Hematopoietic multipotent progenitor cell (in vitro differentiated cells): ENCODE results near the gene IFITM10. TPM values are rescaled to one million over a fixed set of nuclear protein-coding genes. Genes with fewer than 3 reads are reported as not detected.

Experiments
- DNase-seq, 3 donors: peaks; one replicate each; pipeline ENCODE4 v3.0.0-alpha.2; 2011 to 2015; ENCODE audit warnings: low read depth in 2 of 3, low spot score in 2 of 3
- total RNA-seq: library from RNA; depleted of rRNA; stranded (reverse); fragments of >200 nt; gene quantifications from one replicate; pipeline ENCODE4 v1.2.3, GENCODE V29; 2012

The IFITM10 gene
- 1.1 TPM for total RNA-seq

DNA sequence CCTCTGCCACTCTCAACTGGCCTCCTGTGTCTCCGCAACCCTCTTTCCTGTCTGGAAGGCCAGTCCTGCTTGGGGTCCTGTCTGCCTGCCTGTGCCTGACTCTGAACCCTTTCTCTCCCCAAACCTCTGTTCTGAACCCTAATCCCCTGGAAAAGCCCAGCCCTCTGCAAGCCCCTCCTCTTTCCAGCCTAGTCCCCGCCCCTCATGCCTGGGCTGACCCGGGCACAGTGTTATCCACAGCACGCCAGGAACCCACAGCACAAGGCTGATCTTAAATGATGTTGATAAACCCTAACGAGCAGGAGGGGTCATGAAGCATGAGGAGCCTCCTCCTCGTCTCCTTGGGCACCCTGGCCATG, at the start of gene IFITM10:
Gene IFITM10, minus strand, starts transcription at position 115 of the 359 bp plus-strand sequence. CDS start 153 bp downstream, outside the sequence.
- DNase-seq, result no peak

DNA sequence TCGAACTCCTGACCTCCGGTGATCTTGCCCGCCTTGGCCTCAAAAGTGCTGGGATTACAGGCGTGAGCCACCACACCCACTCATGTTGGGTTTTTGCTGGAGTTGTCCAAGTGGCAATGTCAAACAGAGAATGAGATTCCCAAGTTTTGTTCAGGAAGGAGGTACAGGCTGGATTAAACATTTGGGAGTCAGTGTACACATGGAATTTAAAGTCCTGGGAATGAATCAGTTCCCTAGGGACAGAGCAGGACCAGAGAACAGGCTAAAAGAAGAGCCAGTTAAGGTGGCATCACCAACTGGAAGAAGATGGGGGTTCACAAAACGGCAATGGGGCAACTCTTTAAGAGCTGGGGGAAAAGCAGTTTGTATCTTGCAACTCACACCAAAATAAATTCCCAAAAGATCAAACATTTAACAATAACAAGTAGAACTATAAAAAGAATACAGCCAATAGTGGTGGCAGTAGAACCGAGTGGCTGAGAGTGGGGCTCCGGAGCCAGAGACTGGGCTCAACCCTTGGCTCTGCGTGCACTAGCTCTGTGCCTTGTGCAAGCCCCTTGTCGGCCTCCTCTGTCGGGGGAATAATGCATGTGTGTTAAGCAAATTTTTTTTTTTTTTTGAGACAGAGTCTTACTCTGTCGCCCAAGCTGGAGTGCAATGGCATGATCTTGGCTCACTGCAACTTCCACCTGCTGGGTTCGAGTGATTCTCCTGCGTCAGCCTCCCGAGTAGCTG, 47.2 kb upstream of the IFITM10 start:
- no peak for DNase-seq

GRCh38 chr11:1796413-1797011, 46.1 kb upstream of the IFITM10 start:
- no peak for DNase-seq

- DNase-seq, result no peak
Measured at GRCh38 chr11:1793081-1793480, 42.7 kb upstream of the IFITM10 start.

DNA sequence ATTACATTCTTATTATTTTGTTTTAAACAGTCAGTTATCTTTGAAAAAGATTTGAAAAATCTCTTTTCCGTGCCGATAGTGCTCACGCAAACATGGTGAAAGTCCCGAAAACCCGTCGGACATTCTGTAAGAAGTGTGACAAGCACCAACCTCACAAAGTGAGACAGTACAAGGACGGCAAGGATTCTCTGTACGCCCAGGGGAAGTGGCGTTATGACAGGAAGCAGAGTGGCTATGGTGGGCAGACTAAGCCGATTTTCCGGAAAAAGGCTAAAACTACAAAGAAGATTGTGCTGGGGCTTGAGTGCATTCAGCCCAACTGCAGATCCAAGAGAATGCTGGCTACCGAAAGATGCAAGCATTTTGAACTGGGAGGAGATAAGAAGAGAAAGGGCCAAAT, 42.1 kb upstream of the IFITM10 start:
- no peak for DNase-seq

- no peak for DNase-seq
Measured at GRCh38 chr11:1791912-1792311, 41.5 kb upstream of the IFITM10 start.

GRCh38 chr11:1786466-1786865, 36.1 kb upstream of the IFITM10 start:
- DNase-seq, result no peak

- DNase-seq, result no peak
Measured at GRCh38 chr11:1785749-1786413, 35.5 kb upstream of the IFITM10 start.

DNA sequence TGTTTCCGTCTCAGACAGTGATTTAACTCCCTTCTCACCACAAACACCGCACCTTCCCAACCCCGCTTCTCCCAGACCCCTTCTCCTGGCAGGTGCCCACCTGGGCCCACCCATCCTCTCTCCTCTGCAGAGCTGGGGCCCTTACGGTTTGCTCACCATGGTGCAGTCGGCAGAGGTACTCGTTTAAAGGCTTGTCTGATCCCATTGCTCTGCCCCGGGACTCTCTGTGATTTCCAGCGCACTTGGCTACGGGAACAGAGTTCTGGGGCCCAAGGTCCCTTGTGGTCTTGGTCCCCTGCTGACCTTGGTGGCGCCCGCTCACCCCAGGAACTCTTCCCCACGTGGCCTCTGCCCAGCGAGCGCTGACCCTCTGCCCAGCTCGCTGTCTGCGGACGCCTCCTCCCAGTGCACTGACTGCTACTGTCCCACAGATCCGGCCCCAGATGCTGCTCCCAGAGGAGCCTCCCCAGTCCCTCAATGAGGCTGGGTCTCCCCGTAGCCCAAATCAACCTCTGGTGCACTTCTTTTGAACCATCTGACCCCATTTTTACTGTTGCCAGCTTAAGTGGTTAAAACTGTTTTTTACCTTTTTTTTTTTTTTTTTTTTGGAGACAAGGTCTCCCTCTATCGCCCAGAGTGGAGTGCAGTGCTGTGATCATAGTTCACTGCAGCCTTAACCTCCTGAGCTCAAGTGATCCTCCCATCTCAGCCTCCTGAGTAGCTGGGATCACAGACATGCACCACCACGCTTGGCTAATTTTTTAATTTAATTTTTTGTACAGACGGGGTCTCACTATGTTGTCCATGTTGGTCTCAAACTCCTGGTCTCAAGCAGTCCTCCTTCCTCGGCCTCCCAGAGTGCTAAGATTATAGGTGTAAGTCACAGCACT, 34.6 kb upstream of the IFITM10 start:
- no peak for DNase-seq

- DNase-seq, result no peak
Measured at GRCh38 chr11:1783725-1784529, 33.5 kb upstream of the IFITM10 start.

DNA sequence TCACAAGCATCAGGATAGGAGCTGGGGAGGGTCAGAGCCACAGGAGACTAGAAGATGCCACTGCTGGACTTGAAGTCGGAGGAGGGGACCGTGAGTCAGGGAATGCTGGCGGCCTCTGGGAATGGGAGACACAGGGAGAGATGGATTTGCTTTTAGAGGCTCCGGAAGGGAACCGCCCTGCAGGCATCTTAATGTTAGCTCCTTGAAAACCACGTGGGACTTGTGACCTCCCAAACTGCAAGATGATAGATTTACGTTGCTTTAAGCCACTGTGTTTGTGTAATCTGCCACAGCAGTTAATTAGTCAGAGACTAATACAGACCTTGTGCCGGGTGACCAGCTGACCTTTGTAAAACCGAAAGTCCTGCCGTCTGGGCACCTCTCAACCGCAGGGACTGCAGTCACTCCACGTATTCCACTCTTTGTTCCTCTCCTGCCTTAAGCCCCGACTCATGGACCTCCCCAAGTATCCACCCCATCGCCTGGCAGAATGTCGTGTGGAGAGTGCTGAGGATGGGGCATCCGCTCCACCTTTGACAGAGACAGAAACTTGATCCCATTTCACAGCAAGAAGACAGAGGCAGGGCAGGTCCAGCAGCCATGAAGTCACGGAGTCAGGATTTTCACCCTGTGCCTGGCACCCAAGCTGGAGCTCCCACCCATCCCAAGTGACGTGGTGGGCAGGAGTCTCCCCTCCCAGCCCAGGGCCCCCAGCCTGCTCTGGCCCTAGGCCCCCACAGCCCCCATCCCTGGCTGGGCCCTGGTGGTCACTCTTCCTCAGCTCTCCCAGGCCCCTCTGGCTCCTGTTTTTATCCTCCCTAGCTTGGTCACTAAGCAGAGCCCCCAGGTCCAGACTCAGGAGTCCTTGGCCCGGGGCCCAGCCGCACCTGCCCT, 32.7 kb upstream of the IFITM10 start:
- no peak for DNase-seq

DNA sequence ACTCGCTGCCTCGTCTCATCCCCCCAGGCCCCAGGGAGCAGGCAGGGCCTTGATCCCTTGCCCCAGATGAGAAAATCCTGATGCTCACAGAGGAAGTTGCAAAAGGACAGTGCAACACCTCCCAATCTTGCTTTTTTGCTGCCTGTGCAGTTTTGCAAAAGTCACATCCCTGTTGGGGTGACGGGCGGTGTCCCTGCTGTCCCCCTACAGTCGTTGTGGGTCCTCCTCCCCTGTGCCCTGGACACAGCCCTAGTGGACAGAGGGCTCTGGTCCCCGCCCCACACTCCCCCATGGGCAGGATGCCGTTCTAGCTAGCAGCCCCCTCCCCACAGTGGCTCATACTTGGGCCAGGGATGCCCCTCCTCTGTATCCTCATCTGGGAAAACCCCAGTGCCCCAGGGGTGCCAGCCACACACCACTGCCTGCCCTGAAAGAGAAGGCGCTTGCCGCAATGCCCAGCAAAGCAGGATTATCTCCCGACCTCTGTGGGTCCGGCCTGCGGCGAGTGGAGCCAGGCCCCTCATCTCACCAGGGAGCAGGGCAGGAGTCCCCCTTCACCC, 31.7 kb upstream of the IFITM10 start:
- DNase-seq, result no peak

GRCh38 chr11:1781593-1781975, 31.2 kb upstream of the IFITM10 start:
- DNase-seq, result no peak

DNA sequence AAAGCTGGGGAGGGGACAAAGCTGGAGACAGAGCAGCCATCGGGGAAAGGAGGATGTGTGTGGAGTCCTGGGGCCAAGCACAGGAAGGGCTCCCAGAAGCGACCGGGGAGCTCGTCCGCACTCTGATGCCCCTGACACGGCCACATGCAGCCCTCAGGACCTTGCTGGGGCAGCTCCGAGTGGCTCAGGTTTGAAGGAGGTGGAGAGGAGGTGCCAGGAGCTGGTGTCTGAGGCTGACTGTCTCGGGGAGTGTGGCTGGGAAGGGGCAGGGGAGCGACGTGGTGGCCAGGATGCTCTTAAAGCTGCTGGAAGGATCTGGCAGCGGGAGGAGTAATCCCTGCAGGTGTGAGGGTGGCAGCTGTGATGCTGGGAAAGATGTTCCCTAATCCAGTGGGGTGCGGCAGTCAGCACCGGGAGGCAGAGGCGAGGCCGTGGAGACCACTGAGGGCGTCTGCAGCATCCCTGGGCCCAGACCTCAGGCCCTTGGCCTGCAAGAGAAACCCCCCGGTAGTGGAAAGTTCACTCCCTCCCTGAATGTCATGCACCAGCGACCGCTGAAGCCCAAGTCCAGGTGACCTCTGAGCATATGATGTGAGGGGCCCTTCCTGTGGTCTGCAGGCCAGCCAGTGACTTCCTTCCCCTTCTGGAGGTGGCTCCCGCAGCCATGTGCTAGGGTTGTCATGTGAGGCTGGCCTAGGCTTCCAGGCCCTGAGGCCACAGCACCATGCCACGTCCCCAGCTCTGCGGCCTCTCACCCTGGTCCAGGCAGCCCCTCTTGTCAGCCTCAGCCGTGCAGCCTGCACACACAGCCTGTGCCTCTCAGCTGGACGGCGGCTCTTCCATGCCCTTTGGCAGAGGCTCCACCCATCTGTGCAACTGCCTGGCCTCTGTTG, 30.6 kb upstream of the IFITM10 start:
- DNase-seq, result peak in 2 of 3 donors; percentile 46 to 56

DNA sequence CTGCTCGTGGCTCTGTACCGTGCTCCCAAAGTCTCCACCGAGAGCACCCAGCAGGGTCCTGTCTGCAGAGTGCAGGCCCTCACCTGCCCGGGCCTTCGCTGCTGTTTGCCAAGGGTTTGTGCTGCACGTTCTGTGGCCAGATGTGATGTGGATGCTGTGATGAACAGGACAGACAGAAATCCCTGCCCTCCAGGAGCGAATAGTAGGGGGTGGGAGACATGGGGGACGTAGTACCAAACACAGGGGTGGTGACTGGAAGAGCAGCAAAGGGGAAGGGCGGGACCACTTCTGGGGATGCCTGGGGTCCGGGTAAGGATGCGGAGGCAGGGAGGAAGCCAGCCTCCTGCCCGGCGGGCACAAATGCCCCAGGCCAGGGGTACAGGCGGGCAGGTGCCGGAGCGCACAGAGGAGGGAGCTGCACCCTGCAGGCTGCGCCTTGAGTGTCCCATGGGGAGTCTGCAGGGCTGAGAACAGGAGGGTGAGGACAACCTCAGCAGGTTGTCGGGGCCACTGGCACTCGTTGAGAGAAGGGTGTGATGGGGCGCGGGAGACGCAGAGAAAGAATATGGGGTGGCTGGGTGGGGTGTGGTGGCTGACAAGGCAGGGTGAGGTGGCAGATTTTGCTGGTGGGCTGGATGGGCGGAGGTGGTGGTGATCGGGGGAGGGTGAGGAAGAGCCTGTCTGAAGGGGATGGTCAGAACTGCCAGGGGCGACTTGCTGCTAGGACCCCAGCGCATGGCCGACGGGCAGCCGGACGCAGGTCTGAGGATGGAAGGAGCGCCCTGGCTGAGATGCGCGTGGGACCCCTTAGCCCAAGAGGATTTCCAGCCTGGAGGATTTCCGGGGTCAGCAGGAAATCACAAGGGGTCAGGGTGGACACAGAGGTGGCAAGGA, 29.7 kb upstream of the IFITM10 start:
- DNase-seq, result no peak

- DNase-seq, result no peak
Measured at GRCh38 chr11:1779034-1779805, 28.8 kb upstream of the IFITM10 start.
